HepG2 (cell line): ENCODE measurements around the gene OR2V2. TPM values are rescaled to one million over a fixed set of nuclear protein-coding genes. Genes with fewer than 3 reads are reported as not detected.

Experiments used
- ATAC-seq: fragments of 200-7000 bp; cut with Tn5 transposase; 3 replicates; pipeline ENCODE4 v1.9.1; 2020; ENCODE audit warnings: mild to moderate bottlenecking, moderate library complexity
- BruUV-seq: library from RNA; stranded (reverse); fragments of 400-500 nt; replicated peaks from 2 replicates; lab custom pipeline; 2021; lab: Mats Ljungman, UMichigan
- CTCF ChIA-PET: fragments of 300-600 bp; formaldehyde crosslinking; extraction: SDS; loops from one replicate; lab custom pipeline; 2021; ENCODE audit warnings: low total read pairs, inconsistent platforms, low intra/inter-chr PET ratio; lab: Yijun Ruan, JAX
- POLR2A ChIA-PET: fragments of 350-600 bp; sonication (Branson Sonifier 250); formaldehyde crosslinking; loops from one replicate; lab custom pipeline; 2020; ENCODE audit warnings: antibody characterized with exemption, inconsistent platforms; lab: Yijun Ruan, JAX
- DNase-seq: peaks from one replicate; pipeline ENCODE4 v3.0.0-alpha.2; 2015; ENCODE audit warnings: low spot score
- FAIRE-seq: peaks from 3 replicates; lab custom pipeline; 2011; peaks lifted over from hg19 to GRCh38; lab: Jason Lieb, UNC
- H2AFZ ChIP-seq: one replicate; pipeline ENCODE4 v1.6.1; 2011; ENCODE audit warnings: low read length, inconsistent platforms
- H3K27ac ChIP-seq: fragments of 300-600 bp; 3 replicates; pipeline ENCODE4 v1.8.0; 2011; ENCODE audit warnings: mixed run types, mild to moderate bottlenecking, mixed read lengths, low read length, inconsistent platforms; ENCODE audit not compliant: insufficient read depth; ENCODE audit errors: extremely low read length
- H3K27me3 ChIP-seq, 2 experiments: fragments of 200-600 bp in 1 of 2; 2 replicates in 1 of 2; 3 replicates in 1 of 2; pipeline versions ENCODE4 v1.6.0 to v1.8.0; 2011; ENCODE audit warnings: low read length in 2 of 2, mild to moderate bottlenecking in 2 of 2, moderate library complexity in 2 of 2, inconsistent platforms in 1 of 2; ENCODE audit not compliant: insufficient read depth in 2 of 2, control insufficient read depth in 1 of 2
- H3K36me3 ChIP-seq, 2 experiments: fragments of 200-600 bp in 1 of 2; replicated peaks in 1 of 2; 2 replicates in 1 of 2; 3 replicates in 1 of 2; pipeline versions ENCODE4 v1.5.1 to v1.8.0; 2011; ENCODE audit warnings: low read length in 2 of 2, inconsistent platforms in 1 of 2; ENCODE audit not compliant: insufficient read depth in 2 of 2, control insufficient read depth in 1 of 2
- H3K4me1 ChIP-seq: 2 replicates; pipeline ENCODE4 v1.5.1; 2012; ENCODE audit warnings: low read length, inconsistent platforms; ENCODE audit not compliant: insufficient read depth
- H3K4me2 ChIP-seq: 2 replicates; pipeline ENCODE4 v1.6.0; 2011; ENCODE audit warnings: low read depth, low read length, inconsistent platforms
- H3K4me3 ChIP-seq, 3 experiments: fragments of 200-600 bp in 1 of 3; sonication (generic), shearing (Covaris generic) in 1 of 3; replicated peaks in 1 of 3; 2 replicates each; pipeline ENCODE4 v1.5.1; 2011 to 2016; ENCODE audit warnings: low read length in 3 of 3, inconsistent platforms in 2 of 3, low read depth in 2 of 3, mild to moderate bottlenecking in 2 of 3, control low read depth in 1 of 3, mixed read lengths in 1 of 3; ENCODE audit not compliant: insufficient read depth in 1 of 3
- H3K79me2 ChIP-seq: one replicate; pipeline ENCODE4 v1.6.1; 2011; ENCODE audit warnings: low read length, inconsistent platforms; ENCODE audit not compliant: insufficient read depth
- H3K9ac ChIP-seq: 2 replicates; pipeline ENCODE4 v1.6.0; 2011; ENCODE audit warnings: mild to moderate bottlenecking, low read depth, low read length, inconsistent platforms; ENCODE audit not compliant: insufficient read depth
- H3K9me3 ChIP-seq: 2 replicates; pipeline ENCODE4 v1.5.1; 2012; ENCODE audit warnings: mild to moderate bottlenecking, low read length
- H4K20me1 ChIP-seq: 2 replicates; pipeline ENCODE4 v1.6.0; 2011; ENCODE audit warnings: inconsistent platforms, mild to moderate bottlenecking, low read length, moderate library complexity; ENCODE audit not compliant: insufficient read depth
- FIP1L1 ChIP-seq: fragments of 200-400 bp; formaldehyde crosslinking; IDR thresholded peaks from 2 replicates; pipeline ENCODE4 v1.6.1; 2018; ENCODE audit warnings: low read depth, mild to moderate bottlenecking, low read length, moderate library complexity, borderline replicate concordance; ENCODE audit not compliant: insufficient read depth
- NR2F6 ChIP-seq, 2 experiments: IDR thresholded peaks; 2 replicates each; pipeline ENCODE4 v1.6.1; 2016; ENCODE audit warnings: antibody characterized with exemption in 1 of 2, mild to moderate bottlenecking in 1 of 2
- NR3C1 ChIP-seq: sonication (generic); formaldehyde crosslinking; IDR thresholded peaks from 2 replicates; pipeline ENCODE4 v1.4.0; 2020; ENCODE audit warnings: missing genetic modification reagents
- PPARG ChIP-seq: conservative IDR thresholded peaks from 2 replicates; pipeline ENCODE4 v1.6.1; 2016; ENCODE audit warnings: missing biosample characterization, missing genetic modification reagents
- REPIN1 ChIP-seq: sonication (generic); formaldehyde crosslinking; IDR thresholded peaks from 2 replicates; pipeline ENCODE4 v1.8.0; 2022; ENCODE audit warnings: missing genetic modification reagents, low read depth, mild to moderate bottlenecking, borderline replicate concordance
- SCMH1 ChIP-seq: sonication (generic); formaldehyde crosslinking; IDR thresholded peaks from 2 replicates; pipeline ENCODE4 v1.9.0; 2021; ENCODE audit warnings: missing genetic modification reagents, mild to moderate bottlenecking, borderline replicate concordance
- ZBTB7B ChIP-seq: sonication (generic); formaldehyde crosslinking; IDR thresholded peaks from 2 replicates; pipeline ENCODE4 v1.4.0; 2020; ENCODE audit warnings: missing genetic modification reagents
- ZNF790 ChIP-seq: sonication (generic); formaldehyde crosslinking; IDR thresholded peaks from 2 replicates; pipeline ENCODE4 v1.8.0; 2022; ENCODE audit warnings: missing genetic modification reagents, mild to moderate bottlenecking, borderline replicate concordance
- ZNF883 ChIP-seq: sonication (generic); formaldehyde crosslinking; IDR thresholded peaks from 2 replicates; pipeline ENCODE4 v1.5.1; 2020; ENCODE audit warnings: mild to moderate bottlenecking, missing genetic modification reagents; ENCODE audit errors: not compliant biosample characterization
- WGBS: methylation state at CpG from one replicate; pipeline ENCODE4 v1.1.6; 2017; ENCODE audit warnings: low lambda C conversion rate; 5-methylcytosine and 5-hydroxymethylcytosine counted together
- in situ Hi-C: cut with HindIII; loops from 2 replicates; pipeline ENCODE4 v1.10.0; 2017; ENCODE audit warnings: low pct_unique_long_range_greater_than_20kb; ENCODE audit not compliant: extremely low pct_ligation_motif_present
- intact Hi-C: fragments of 100-400 bp; cut with micrococcal nuclease; formaldehyde crosslinking; loops from one replicate; pipeline ENCODE4 v1.10.0; 2022; ENCODE audit not compliant: unreplicated experiment
- polyA plus RNA-seq, 8 experiments: library from polyadenylated mRNA; depleted of rRNA in 3 of 8; stranded (reverse) in 7 of 8; unstranded in 1 of 8; fragments of >200 nt; fragmentation: Illumina TruSeq in 4 of 8; extraction: Trizol in 4 of 8; gene quantifications; 2 replicates each; pipeline versions ENCODE4 v1.2.1 to v1.2.3, GENCODE V29; 2011 to 2016; ENCODE audit warnings: low read depth in 4 of 8, missing spikeins in 1 of 8, mixed read lengths in 1 of 8; ENCODE audit not compliant: insufficient read depth in 1 of 8
- total RNA-seq, 5 experiments: library from RNA; depleted of rRNA; stranded (reverse); fragments of >200 nt; fragmentation: Illumina TruSeq; extraction: Trizol; gene quantifications; 2 replicates each; pipeline ENCODE4 v1.2.3, GENCODE V29; 2016; ENCODE audit warnings: low read depth in 1 of 5
- TF ChIP-seq, protein P1 (sequence below): sonication (generic); formaldehyde crosslinking; IDR thresholded peaks from 2 replicates; pipeline ENCODE4 v1.4.0; 2020; ENCODE audit warnings: mild to moderate bottlenecking, missing genetic modification reagents

The OR2V2 gene
- total and polyA plus RNA-seq, 2 of the 13 experiments (the other 11 are each of a cell fraction or from before 2014, with no cell fraction given): not detected

GRCh38 chr5:181108578-181109165 lies 38.7 kb upstream of the OR2V2 start:
- Histone ChIP-seq H3K36me3 (no peaks in the 10 kb centered on the region), H3K4me3 (no peak overlapping the region), H3K27ac (no peak overlapping the region), H3K9me3 (no peaks in the 10 kb centered on the region), H4K20me1 (no peaks in the 10 kb centered on the region), H2AFZ (no peak overlapping the region), H3K79me2 (no peaks in the 10 kb centered on the region), H3K4me1 (no peaks in the 10 kb centered on the region), H3K27me3 (peaks cover 2 to 46% of the 10 kb centered on the region in 2 experiments; a peak in 2 of 5 replicates), H3K9ac (no peak overlapping the region), H3K4me2 (no peak overlapping the region)
- in situ Hi-C loops: no loop called here
- no TSS peak for BruUV-seq
- no peak for ATAC-seq
- 32% methylated on average over 10 of the region's 14 CpGs for WGBS
- intact Hi-C loops: no loop called here
- ChIA-PET CTCF (no interaction called here), POLR2A (no interaction called here)
- no peak for DNase-seq
- FAIRE-seq: no peak
- TF ChIP-seq ZNF790 (CRISPR knock-in tag) (no peak), ZBTB7B (CRISPR knock-in tag) (no peak), FIP1L1 (no peak), PPARG (CRISPR knock-in tag) (no peak), SCMH1 (no peak), NR3C1 (CRISPR knock-in tag) (no peak)

DNA sequence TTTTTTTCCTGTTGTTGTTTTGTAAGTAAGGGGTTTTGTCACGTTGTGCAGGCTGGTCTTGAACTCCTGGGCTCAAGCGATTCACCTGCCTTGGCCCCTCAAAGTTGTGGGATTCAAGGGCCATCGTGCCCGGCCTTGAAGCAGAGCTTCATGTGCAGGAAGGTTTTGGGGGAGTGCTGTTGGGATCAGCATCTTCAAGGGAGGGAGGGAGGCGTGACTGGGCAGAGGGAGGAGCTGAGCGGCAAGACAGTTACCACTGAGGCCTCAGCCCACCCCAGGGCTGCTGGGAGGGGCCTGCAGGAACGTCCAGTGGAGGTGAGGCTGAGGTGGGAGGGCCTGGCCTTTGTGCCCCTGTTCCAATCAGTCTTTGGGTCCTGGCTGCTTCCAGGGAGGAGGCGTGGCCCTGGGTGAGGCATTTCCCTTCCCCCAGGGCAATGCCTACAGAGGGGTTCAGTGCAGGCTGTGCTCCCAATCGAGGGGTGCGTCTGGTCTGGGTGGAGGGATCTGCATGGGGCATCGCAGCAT lies 37.8 kb upstream of the OR2V2 start:
- H3K36me3 ChIP-seq: no peaks in the 10 kb centered on the region
- no peaks in the 10 kb centered on the region for H3K79me2 ChIP-seq
- POLR2A ChIA-PET: no interaction called here
- CTCF ChIA-PET: no interaction called here
- no peak for TF ChIP-seq NR2F6 (IDR thresholded peaks at IDR 0.05)
- TF ChIP-seq NR2F6 (CRISPR knock-in tag; IDR thresholded peaks at IDR 0.05): no peak
- TF ChIP-seq, protein P1, sequence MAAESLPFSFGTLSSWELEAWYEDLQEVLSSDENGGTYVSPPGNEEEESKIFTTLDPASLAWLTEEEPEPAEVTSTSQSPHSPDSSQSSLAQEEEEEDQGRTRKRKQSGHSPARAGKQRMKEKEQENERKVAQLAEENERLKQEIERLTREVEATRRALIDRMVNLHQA (CRISPR knock-in tag): no peak
- no peak for TF ChIP-seq REPIN1 (CRISPR knock-in tag)
- TF ChIP-seq ZNF883 (CRISPR knock-in tag): no peak
- TF ChIP-seq, all 625 proteins: peak for 0
- no peak for ATAC-seq
- H3K27ac ChIP-seq: no peak overlapping the region
- H3K4me3 ChIP-seq: no peak overlapping the region
- FAIRE-seq: no peak
- no peak overlapping the region for H3K4me2 ChIP-seq
- in situ Hi-C loops: no loop called here
- BruUV-seq: no TSS peak
- intact Hi-C loops: no loop called here
- no peak for DNase-seq
- no peaks in the 10 kb centered on the region for H3K9me3 ChIP-seq
- no peak overlapping the region for H2AFZ ChIP-seq
- H4K20me1 ChIP-seq: no peaks in the 10 kb centered on the region
- H3K4me1 ChIP-seq: no peaks in the 10 kb centered on the region
- H3K9ac ChIP-seq: no peak overlapping the region
- peaks cover 2 to 55% of the 10 kb centered on the region in 2 experiments; a peak in 3 of 5 replicates for H3K27me3 ChIP-seq
- under 1% methylated on average over 6 of the region's 11 CpGs for WGBS
